ENCODE measurements around the gene ANTXR1.

ANTXR1 gene

DNA sequence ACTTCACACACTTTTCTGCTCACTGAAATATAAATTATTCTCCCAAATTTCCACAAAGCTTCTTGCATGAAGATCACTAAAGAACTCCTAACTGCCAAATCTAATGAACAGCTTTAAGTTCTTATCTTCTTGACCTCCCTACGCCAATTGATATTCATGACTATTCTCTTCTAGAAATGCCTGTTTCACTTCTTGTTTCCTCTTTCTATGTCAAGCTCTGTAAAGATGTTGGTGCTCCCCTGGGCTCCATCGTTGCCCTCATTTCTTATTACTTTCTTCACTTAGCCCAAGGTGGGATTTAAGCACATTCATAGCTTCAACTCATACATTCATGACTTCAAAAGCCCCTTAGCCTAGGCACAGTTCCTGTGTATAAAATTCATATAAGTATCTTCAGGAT, 9.2 kb upstream of the ANTXR1 start:
- DNase-seq (ENCODE audit: low spot score): no peak

GRCh38 chr2:69007169-69007568, 5.8 kb upstream of the ANTXR1 start:
- DNase-seq (ENCODE audit: low spot score): no peak

GRCh38 chr2:69007603-69008002, 5.4 kb upstream of the ANTXR1 start:
- DNase-seq (ENCODE audit: low spot score): no peak

DNA sequence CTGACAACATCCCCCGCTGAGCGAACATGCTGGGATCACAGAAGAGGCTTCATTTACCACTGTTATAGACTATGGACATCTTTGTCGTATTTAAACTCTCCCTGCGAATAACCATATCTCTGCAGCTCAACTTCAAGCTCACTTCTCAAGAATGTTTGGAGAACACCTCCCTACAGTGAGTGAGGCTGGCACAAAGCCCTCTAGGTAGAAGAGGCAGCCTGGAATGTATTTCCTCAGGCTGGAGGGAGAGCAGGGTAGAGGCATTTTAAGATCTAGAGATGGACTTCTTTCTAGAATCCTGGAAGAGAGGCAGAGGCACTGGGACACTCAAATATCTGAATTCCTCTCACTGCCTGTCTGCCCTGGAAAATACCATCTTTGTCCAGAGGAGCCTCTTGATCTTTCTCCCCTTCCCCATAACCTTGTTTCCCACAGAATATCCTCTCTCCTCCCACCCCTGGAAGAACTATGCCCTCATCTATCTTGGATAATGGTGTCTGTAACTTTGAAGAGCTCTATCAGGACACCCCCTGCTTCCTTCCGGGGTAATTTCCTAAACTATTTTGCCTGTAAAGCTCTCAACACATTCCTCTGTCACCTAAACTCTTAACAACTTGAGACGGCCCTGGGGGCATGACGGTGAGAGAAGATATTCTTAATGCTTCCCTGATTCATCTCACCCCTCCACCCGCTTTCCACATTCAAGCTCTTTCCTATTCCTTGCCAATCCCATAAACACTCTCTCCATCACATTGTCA, 2.4 kb upstream of the ANTXR1 start:
- DNase-seq (ENCODE audit: low spot score): no peak

- DNase-seq (ENCODE audit: low spot score): no peak
Observed at GRCh38 chr2:69011611-69012157, 1.3 kb upstream of the ANTXR1 start.

DNA sequence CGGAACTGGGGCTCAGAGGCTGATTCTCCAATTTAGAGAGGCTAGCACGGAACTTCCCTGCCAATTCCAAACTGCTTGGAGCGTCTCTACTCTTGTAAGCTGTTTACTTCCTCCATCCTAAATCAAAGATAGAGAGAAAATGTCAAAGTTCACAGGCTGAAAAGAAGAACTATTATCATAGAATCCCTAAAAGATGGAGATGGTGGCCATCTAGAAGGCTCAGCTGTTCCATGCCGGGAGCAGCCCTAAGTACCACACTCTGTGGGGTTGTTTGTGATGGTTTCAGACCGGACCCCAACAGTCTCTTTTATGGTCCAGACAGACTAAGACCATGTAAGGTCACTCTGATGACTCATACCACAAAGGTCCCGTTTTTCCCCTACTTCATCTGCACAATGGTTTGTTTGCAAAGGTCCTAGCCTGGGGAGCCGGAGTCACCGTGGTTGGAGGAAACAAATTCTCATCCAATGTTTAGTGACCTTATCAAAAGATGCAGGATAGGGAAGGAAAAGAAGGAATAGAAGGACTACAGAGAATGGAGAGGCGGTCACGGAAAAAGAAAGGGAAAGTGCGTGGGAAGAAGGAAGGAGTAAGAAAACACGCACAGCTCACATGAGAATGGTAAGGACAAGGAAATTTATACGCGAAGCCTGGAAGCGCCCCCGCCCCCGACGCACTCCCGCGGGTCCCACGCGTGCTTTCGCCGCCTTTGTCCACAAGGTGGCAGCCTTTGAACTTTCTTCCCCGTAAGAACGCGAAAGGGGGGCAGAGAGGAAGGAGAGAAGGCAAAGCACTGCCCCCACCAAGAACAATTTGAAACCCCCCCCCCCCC, 453 bp upstream of the ANTXR1 start:
- DNase-seq (ENCODE audit: low spot score): peak; percentile 81

DNA sequence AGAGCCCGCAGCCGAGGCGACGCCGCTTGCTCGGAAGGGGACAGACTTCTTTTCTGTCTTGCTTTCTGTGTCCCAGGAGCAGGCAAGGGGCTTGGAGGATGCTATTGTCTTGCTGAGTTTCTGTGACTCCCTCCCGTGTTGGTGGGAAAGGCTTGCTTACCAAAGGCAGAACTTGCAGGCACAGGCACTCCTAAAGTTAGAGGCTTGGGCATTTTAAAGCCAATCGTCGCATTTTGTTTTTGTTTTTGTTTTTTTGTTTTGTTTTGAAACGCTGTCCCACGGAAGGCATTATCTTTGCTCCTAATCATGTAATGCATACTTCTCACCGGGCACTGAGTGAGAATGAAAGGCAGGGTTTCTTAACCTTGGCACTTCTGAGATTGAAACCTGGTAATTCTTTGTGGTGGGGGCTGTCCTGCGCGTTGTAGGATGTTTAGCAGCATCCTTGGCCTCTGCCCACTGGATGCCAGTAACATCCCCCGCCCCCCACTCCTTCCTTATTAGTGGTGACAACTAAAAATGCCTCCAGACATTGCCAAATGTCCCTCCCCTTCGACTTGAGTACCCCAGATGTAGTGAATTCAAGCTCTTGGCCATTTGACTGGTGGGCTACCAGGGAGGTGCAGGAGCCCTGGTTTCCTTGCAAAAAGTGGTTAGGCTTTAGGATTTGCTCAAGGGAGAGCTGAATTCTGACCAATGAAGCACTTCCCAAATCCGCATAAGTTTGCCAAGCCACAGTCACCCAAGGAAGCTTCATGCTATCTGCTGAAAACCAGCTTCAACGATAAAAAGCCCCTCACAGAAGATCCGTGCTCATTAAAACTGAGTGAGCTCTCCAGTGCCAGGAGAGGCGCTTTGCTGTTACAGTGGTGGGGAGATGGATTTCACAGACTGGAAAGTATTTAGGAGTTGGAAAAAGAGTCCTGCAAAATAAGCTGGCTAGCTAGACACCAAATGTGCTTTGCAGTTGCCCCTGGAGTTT, 1.2 kb downstream of the ANTXR1 start:
- DNase-seq (ENCODE audit: low spot score): peak; percentile 47

DNA sequence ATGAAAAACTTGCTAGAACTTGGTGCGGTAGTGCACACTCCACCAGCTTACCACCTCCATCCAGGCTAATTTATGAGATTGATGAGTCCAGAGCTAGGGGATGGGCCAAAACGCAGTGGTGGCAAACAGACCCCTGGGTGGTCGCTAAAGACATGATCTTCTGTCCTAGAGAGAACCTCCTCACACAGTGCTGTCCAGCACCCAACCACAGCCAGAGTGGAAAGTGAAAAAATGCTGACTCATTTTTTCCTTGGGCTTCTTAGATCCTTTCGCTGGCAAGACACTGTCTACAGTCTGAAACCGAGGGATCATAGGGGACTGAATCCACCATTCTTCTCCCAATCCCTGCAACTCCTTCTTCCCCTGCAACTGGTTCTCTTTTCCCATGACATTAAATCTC, 4.1 kb downstream of the ANTXR1 start:
- peak; percentile 68 for DNase-seq (ENCODE audit: low spot score)

DNA sequence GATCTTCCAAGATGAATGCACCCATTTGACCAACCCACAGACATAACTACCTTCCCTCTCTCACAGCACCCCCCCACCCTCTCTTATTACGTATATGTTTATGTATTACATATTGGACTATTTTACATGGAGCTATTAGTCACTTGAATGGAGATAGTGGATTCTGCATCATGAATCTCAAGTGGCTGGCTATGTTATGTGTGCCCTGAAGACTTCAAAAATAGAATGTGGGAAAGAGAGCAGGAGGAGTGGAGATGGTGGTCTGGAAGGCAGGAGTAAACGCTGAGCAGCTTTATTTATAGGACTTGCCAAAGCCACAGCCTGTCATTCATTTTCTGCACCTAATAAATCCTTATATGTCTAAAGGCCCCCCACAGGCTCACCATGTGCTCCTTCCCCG, 4.9 kb downstream of the ANTXR1 start:
- no peak for DNase-seq (ENCODE audit: low spot score)

- no peak for DNase-seq (ENCODE audit: low spot score)
Observed at GRCh38 chr2:69018678-69019095, 5.7 kb downstream of the ANTXR1 start.

DNA sequence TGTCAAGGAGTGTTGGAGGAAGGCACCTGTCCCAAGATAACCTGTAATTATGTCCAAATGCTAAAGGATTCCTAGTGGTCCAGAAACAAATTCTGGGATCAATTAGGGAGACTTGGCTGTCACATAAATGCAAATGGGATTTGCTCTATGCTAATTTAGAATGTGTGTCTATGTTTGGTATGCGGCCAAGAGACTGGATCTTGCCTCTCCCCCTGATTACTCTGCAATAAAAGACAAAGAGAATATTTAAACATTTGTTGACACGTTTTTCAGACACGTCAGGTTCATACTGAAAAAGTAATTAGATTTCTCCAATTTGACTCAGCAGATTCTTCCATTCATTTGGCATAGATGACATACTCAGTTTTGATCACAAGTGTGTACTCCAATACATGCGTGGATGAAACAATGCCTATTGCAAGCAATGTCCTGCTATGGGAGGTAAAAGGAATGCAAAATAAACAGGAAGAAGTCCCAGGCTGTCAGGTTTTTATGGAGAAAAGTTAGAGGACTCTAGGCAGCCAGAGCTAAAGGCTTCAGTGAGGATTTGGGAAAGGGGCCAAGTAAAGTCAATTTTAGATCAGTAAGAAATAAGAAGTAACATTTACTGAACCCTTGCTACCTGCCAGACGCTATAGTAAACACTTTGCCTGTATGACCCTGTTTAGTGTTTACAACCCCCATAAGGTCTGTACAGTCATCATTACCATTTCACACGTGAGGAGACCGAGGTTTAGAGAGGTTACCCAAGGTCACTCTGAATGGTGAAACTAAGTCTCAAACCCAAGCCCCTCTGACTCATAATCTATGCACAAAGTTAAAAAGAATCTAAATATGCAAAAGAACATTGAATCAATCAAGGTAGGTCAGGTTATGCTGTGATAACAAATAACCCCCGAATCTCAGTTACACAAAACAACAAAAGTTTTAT, 7.8 kb downstream of the ANTXR1 start:
- no peak for DNase-seq (ENCODE audit: low spot score)

GRCh38 chr2:69021727-69022126, 8.7 kb downstream of the ANTXR1 start:
- no peak for DNase-seq (ENCODE audit: low spot score)

- DNase-seq (ENCODE audit: low spot score): no peak
Observed at GRCh38 chr2:69022548-69022947, 9.6 kb downstream of the ANTXR1 start.

DNA sequence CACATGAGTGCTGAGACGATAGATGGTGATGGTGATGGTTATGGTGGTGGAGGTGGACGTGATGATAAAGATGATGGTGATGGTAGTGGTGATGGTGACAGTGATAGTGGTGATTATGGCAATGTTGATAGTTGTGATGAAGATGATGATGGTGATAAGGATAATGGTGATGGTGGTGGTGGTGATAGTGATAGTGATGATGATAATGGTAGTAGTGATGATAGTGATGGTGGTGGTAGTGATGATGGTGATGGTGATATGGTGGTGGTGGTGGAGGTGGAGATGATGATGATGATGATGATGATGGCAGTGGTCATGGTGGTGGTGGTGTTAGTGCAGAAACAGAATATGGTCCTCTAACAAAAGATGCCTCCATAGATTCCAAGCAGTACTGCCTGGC, 10.3 kb downstream of the ANTXR1 start:
- DNase-seq (ENCODE audit: low spot score): no peak

GRCh38 chr2:69026026-69026425, 13.0 kb downstream of the ANTXR1 start:
- DNase-seq (ENCODE audit: low spot score): no peak

- no peak for DNase-seq (ENCODE audit: low spot score)
Observed at GRCh38 chr2:69026691-69027459, 13.9 kb downstream of the ANTXR1 start.

DNA sequence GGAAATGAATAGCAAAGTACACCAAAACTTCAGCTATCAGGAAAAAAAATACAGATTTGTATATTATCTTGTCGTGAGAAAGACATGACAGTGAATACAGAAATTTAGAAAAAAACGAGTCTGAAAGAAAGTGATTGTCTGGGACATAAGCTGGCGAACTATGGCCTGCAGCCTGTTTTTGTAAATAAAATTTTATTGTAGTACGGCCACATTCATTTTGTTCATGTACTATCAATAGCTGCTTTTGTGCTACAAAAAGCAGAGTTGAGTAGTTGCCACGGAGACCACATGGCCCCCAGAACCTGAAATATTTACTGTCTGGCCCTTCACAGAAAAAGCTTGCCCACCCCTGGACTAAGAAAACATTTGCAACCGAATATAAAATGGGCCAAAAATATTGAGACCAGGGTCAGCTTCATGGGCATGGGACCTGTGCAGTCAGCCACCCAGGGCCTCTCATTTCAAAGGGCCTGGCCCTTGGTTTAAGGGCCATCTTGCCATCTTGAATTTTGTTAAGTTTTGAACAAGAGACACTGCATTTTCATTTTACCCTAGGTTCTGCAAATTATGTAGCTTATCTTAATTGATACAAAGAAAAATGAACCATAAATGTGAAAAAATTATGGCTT, 17.9 kb downstream of the ANTXR1 start:
- DNase-seq (ENCODE audit: low spot score): no peak

- DNase-seq (ENCODE audit: low spot score): no peak
Observed at GRCh38 chr2:69031466-69031865, 18.5 kb downstream of the ANTXR1 start.

DNA sequence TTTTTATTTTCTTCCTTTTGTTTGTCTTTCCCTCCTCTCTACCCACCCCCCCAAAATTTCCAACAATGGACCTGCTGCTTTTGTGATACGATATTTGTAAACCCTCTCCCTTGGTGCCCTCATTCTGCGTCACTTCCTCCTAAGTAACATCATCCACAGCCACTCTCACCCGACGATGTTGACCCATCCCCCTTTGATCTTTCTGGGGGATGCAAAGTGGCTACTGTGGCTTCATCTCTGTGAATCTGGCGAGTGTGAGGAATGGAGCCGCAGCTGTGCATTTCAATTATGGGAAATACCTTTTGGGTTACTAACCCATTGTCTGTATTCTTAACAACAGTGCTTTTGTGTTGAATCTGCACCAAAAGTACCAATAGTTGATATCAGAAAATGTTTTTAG, 19.4 kb downstream of the ANTXR1 start:
- DNase-seq (ENCODE audit: low spot score): no peak
